SK-N-SH treated with all-trans-retinoic acid at 6 μM for 48 hours (cell line): ENCODE results near the gene AP1AR.

Experiments used
- SNAI2 ChIP-seq: fragments of 250-450 bp; sonication (Bioruptor Pico); IDR thresholded peaks from 2 replicates; pipeline ENCODE4 v1.5.0; 2020; ENCODE audit warnings: mild to moderate bottlenecking, moderate library complexity
- ZFP3 ChIP-seq: fragments of 250-450 bp; sonication (Bioruptor Pico); IDR thresholded peaks from 2 replicates; pipeline ENCODE4 v1.5.0; 2020; ENCODE audit warnings: mild to moderate bottlenecking, moderate library complexity
- ZNF70 ChIP-seq: fragments of 450-650 bp; formaldehyde crosslinking; IDR thresholded peaks from 2 replicates; pipeline ENCODE4 v1.5.0; 2020; ENCODE audit warnings: mild to moderate bottlenecking, moderate library complexity
- TF ChIP-seq, protein P1 (sequence below): fragments of 250-450 bp; sonication (Bioruptor Pico); IDR thresholded peaks from 2 replicates; pipeline ENCODE4 v1.8.0; 2020; ENCODE audit warnings: mild to moderate bottlenecking, moderate library complexity, borderline replicate concordance

DNA sequence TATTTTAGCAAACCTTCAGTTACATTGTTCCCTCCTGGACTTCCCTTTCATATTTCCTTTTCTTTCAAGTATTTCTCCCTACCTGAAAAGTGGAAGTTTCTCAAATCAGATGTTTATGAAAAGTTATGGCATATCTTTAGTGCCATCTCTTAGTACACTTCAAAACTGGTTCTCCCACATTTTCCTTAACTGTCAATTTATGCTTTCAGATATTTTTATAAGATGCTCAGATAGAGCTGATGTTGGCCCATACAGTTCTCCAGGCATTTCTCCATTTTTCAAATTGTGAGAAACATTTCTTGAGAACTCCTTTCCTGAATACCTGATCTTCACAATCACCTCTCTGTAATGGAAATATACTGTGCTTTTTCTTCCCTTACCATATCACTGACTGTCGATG lies 32.5 kb upstream of the AP1AR start:
- TF ChIP-seq ZNF70 (CRISPR knock-in tag): no peak
- no peak for TF ChIP-seq SNAI2 (CRISPR knock-in tag)
- TF ChIP-seq ZFP3 (CRISPR knock-in tag): no peak
- TF ChIP-seq, protein P1, sequence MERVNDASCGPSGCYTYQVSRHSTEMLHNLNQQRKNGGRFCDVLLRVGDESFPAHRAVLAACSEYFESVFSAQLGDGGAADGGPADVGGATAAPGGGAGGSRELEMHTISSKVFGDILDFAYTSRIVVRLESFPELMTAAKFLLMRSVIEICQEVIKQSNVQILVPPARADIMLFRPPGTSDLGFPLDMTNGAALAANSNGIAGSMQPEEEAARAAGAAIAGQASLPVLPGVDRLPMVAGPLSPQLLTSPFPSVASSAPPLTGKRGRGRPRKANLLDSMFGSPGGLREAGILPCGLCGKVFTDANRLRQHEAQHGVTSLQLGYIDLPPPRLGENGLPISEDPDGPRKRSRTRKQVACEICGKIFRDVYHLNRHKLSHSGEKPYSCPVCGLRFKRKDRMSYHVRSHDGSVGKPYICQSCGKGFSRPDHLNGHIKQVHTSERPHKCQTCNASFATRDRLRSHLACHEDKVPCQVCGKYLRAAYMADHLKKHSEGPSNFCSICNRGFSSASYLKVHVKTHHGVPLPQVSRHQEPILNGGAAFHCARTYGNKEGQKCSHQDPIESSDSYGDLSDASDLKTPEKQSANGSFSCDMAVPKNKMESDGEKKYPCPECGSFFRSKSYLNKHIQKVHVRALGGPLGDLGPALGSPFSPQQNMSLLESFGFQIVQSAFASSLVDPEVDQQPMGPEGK (CRISPR knock-in tag): no peak
